Calu3 (cell line): Measurements from ENCODE around the gene GSDME. TPM values are rescaled to one million over a fixed set of nuclear protein-coding genes. Genes with fewer than 3 reads are reported as not detected.

Experiments
- BruUV-seq: library from RNA; stranded (reverse); fragments of 400-500 nt; replicated peaks from 2 replicates; lab custom pipeline; 2021; lab: Mats Ljungman, UMichigan
- CTCF ChIA-PET: fragments of 300-600 bp; sonication (Branson Sonifier 250); formaldehyde crosslinking; loops from one replicate; lab custom pipeline; 2022; ENCODE audit warnings: antibody characterized with exemption; lab: Charles Lee
- DNase-seq: peaks from one replicate; pipeline ENCODE4 v3.0.0; 2022
- H3K27ac Mint-ChIP-seq: one replicate; pipeline ENCODE4 v1.8.0; 2022; ENCODE audit warnings: mixed read lengths; ENCODE audit not compliant: unreplicated experiment
- H3K27me3 Mint-ChIP-seq: one replicate; pipeline ENCODE4 v1.8.0; 2022; ENCODE audit warnings: mixed read lengths; ENCODE audit not compliant: unreplicated experiment
- H3K36me3 Mint-ChIP-seq: one replicate; pipeline ENCODE4 v1.8.0; 2022; ENCODE audit warnings: mild to moderate bottlenecking, moderate library complexity, mixed read lengths; ENCODE audit not compliant: insufficient read depth, unreplicated experiment
- H3K4me1 Mint-ChIP-seq: one replicate; pipeline ENCODE4 v1.8.0; 2022; ENCODE audit warnings: mild to moderate bottlenecking, low read depth, mixed read lengths; ENCODE audit not compliant: unreplicated experiment
- H3K4me3 Mint-ChIP-seq: one replicate; pipeline ENCODE4 v1.8.0; 2022; ENCODE audit warnings: mild to moderate bottlenecking, low read depth, moderate library complexity, mixed read lengths; ENCODE audit not compliant: unreplicated experiment
- H3K9me3 Mint-ChIP-seq: one replicate; pipeline ENCODE4 v1.8.0; 2022; ENCODE audit warnings: low read depth, mixed read lengths; ENCODE audit not compliant: unreplicated experiment
- CTCF ChIP-seq: fragments of 200-600 bp; IDR thresholded peaks from one replicate; pipeline ENCODE4 v1.8.0; 2022; ENCODE audit warnings: antibody characterized with exemption; ENCODE audit not compliant: unreplicated experiment
- intact Hi-C: fragments of 100-400 bp; cut with micrococcal nuclease; formaldehyde crosslinking; loops from one replicate; pipeline ENCODE4 v1.10.0; 2022; ENCODE audit not compliant: unreplicated experiment
- total RNA-seq: library from RNA; stranded (reverse); gene quantifications from 2 replicates; pipeline ENCODE4 v1.2.3, GENCODE V29; 2022

The GSDME gene
- total RNA-seq, 1 experiment from 2014 or later, result 9.4 TPM

GRCh38 chr7:24783698-24784097 lies 26.4 kb upstream of the GSDME start:
- no peak for DNase-seq
- H3K36me3 Mint-ChIP-seq, result peaks cover 29% of the 10 kb centered on the region
- peaks cover 3% of the 10 kb centered on the region for H3K9me3 Mint-ChIP-seq
- intact Hi-C loops, result no loop called here
- CTCF ChIA-PET, result interaction anchor here (0.6 kb wide), 1 partner anchor 41 kb away, joined by 3 read pairs; no protein-coding TSS in a partner anchor
- no TSS peak for BruUV-seq
- TF ChIP-seq CTCF, result no peak
- no peaks in the 10 kb centered on the region for H3K27me3 Mint-ChIP-seq
- peaks cover 22% of the 10 kb centered on the region for H3K4me1 Mint-ChIP-seq
- H3K27ac Mint-ChIP-seq, result no peak overlapping the region
- H3K4me3 Mint-ChIP-seq, result no peak overlapping the region

- Mint-ChIP-seq H3K36me3 (peaks cover 11% of the 10 kb centered on the region), H3K4me3 (no peak overlapping the region)
- BruUV-seq, result no TSS peak
Measured at GRCh38 chr7:24781106-24781505, 23.8 kb upstream of the GSDME start.

GRCh38 chr7:24779283-24779655 lies 22.0 kb upstream of the GSDME start:
- no peaks in the 10 kb centered on the region for H3K9me3 Mint-ChIP-seq
- CTCF ChIA-PET, result interaction anchor here (0.5 to 0.9 kb wide), 2 partner anchors 9 to 333 kb away, joined by 3 read pairs; no protein-coding TSS in a partner anchor
- H3K4me1 Mint-ChIP-seq, result no peaks in the 10 kb centered on the region
- BruUV-seq, result no TSS peak
- intact Hi-C loops, result no loop called here
- H3K4me3 Mint-ChIP-seq, result no peak overlapping the region
- H3K27me3 Mint-ChIP-seq, result no peaks in the 10 kb centered on the region
- no peak overlapping the region for H3K27ac Mint-ChIP-seq
- no peak for DNase-seq
- no peak for TF ChIP-seq CTCF
- H3K36me3 Mint-ChIP-seq, result peaks cover 11% of the 10 kb centered on the region

More at GRCh38 chr7:24781106-24781505, 23.8 kb upstream of the GSDME start:
- H3K4me1 Mint-ChIP-seq, result peaks cover under 1% of the 10 kb centered on the region
- no peak for TF ChIP-seq CTCF
- H3K27ac Mint-ChIP-seq, result no peak overlapping the region
- no peak for DNase-seq
- no peaks in the 10 kb centered on the region for H3K9me3 Mint-ChIP-seq
- CTCF ChIA-PET, result interaction anchor here (0.6 kb wide), 1 partner anchor 551 kb away, joined by 4 read pairs; no protein-coding TSS in a partner anchor
- H3K27me3 Mint-ChIP-seq, result no peaks in the 10 kb centered on the region
- intact Hi-C loops, result no loop called here

DNA sequence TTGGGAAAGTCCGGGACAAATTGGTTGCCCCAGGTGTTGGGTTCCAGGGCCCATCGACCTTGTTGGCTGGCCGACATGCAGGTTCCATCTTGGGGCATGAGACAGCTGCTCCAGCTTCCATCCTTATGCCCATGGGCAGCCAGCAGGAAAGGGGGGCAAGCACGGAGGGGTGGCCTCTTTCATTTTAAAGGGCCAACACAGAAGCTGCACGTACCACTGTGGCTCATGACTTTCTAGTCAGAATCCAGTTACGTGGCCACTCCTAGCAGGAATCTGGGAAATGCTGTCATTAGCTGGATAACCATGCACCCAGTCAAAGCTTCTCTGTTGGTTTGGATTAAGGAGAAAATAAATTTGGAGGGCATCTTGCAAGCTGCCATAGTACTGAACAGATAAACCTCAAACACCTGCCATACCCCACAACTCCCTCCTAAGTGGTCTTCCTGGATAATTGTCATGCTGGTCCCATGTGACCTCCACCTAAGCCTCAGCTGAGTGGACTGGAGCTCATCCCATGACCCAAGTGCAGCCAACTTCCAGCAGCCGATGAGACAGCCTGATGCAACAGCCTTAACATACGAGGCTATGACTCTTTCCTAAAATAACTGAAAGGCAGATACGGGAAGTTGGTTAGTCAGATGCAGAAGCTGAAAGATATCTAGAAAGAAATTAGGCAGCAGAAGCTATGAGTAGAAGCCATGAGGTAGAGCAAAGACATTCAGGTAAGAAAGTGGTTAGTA lies 21.4 kb upstream of the GSDME start:
- TF ChIP-seq CTCF, result no peak
- no peak overlapping the region for H3K4me3 Mint-ChIP-seq
- no peaks in the 10 kb centered on the region for H3K4me1 Mint-ChIP-seq
- no peak for DNase-seq
- H3K27me3 Mint-ChIP-seq, result no peaks in the 10 kb centered on the region
- no peak overlapping the region for H3K27ac Mint-ChIP-seq
- intact Hi-C loops, result no loop called here
- BruUV-seq, result no TSS peak
- no peaks in the 10 kb centered on the region for H3K9me3 Mint-ChIP-seq
- H3K36me3 Mint-ChIP-seq, result peaks cover 5% of the 10 kb centered on the region
- CTCF ChIA-PET, result interaction anchor here (0.5 to 0.9 kb wide), 3 partner anchors 10 to 1048 kb away, joined by 3 read pairs; no protein-coding TSS in a partner anchor
